Measurements from ENCODE around the gene ACVR1. TPM values are rescaled to one million over a fixed set of nuclear protein-coding genes. Genes with fewer than 3 reads are reported as not detected.

Gene ACVR1
- total and polyA plus RNA-seq, 2 experiments from 2014 or later, result 8.9 to 21.5 TPM

DNA sequence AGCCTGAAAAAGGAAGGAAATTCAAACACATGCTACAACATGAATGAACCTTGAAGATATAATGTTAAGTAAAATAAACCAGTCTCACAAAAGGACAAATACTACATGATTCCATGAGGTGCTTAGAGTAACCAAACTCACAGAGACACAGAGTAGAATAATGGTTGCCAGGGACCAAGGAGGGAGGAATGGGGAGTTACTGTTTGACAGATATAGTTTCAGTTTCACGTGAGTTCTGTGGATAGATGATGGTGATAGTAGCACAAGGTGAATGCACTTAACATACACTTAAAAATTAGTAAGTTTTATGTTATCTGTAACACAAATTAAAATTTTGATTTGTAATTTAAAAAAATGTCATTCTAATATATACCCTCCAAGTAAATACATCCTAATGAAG lies 140.6 kb downstream of the ACVR1 start:
- no peak overlapping the region for H3K27ac Mint-ChIP-seq
- H3K4me1 Mint-ChIP-seq, result no peaks in the 10 kb centered on the region

More for the DNA sequence above, 140.6 kb downstream of the ACVR1 start:
- DNase-seq (ENCODE audit: low spot score) (no peak), ATAC-seq (no peak)
- Mint-ChIP-seq H3K4me3 (no peak overlapping the region), H3K36me3 (ENCODE audit: low read depth) (peaks cover 49% of the 10 kb centered on the region), H3K27me3 (ENCODE audit: insufficient read depth, low read depth, poor library complexity) (peaks cover 2% of the 10 kb centered on the region), H3K9me3 (no peaks in the 10 kb centered on the region; the same call in 2 of the 3 replicates)
- 0 out of 2 replicates have a peak, but pooled peaks cover 5% of the 10 kb centered on the region for H3K9me2 ChIP-seq (ENCODE audit: insufficient read depth)
- H2AFZ ChIP-seq, result no peak overlapping the region
- TF ChIP-seq NANOG (IDR thresholded peaks at IDR 0.05; ENCODE audit: borderline replicate concordance) (no peak), CREB1 (CRISPR knock-in tag; IDR thresholded peaks at IDR 0.05; ENCODE audit: low read depth) (no peak), JUNB (IDR thresholded peaks at IDR 0.05; ENCODE audit: unreplicated experiment) (no peak), ZNF114 (CRISPR knock-in tag; IDR thresholded peaks at IDR 0.05) (no peak), ZNF331 (CRISPR knock-in tag; IDR thresholded peaks at IDR 0.05; ENCODE audit: low read depth) (no peak), STAT1 (IDR thresholded peaks at IDR 0.05; ENCODE audit: unreplicated experiment) (no peak), EZH2 (IDR thresholded peaks at IDR 0.05; ENCODE audit: low read depth, unreplicated experiment) (no peak)
- TF ChIP-seq, protein P1, sequence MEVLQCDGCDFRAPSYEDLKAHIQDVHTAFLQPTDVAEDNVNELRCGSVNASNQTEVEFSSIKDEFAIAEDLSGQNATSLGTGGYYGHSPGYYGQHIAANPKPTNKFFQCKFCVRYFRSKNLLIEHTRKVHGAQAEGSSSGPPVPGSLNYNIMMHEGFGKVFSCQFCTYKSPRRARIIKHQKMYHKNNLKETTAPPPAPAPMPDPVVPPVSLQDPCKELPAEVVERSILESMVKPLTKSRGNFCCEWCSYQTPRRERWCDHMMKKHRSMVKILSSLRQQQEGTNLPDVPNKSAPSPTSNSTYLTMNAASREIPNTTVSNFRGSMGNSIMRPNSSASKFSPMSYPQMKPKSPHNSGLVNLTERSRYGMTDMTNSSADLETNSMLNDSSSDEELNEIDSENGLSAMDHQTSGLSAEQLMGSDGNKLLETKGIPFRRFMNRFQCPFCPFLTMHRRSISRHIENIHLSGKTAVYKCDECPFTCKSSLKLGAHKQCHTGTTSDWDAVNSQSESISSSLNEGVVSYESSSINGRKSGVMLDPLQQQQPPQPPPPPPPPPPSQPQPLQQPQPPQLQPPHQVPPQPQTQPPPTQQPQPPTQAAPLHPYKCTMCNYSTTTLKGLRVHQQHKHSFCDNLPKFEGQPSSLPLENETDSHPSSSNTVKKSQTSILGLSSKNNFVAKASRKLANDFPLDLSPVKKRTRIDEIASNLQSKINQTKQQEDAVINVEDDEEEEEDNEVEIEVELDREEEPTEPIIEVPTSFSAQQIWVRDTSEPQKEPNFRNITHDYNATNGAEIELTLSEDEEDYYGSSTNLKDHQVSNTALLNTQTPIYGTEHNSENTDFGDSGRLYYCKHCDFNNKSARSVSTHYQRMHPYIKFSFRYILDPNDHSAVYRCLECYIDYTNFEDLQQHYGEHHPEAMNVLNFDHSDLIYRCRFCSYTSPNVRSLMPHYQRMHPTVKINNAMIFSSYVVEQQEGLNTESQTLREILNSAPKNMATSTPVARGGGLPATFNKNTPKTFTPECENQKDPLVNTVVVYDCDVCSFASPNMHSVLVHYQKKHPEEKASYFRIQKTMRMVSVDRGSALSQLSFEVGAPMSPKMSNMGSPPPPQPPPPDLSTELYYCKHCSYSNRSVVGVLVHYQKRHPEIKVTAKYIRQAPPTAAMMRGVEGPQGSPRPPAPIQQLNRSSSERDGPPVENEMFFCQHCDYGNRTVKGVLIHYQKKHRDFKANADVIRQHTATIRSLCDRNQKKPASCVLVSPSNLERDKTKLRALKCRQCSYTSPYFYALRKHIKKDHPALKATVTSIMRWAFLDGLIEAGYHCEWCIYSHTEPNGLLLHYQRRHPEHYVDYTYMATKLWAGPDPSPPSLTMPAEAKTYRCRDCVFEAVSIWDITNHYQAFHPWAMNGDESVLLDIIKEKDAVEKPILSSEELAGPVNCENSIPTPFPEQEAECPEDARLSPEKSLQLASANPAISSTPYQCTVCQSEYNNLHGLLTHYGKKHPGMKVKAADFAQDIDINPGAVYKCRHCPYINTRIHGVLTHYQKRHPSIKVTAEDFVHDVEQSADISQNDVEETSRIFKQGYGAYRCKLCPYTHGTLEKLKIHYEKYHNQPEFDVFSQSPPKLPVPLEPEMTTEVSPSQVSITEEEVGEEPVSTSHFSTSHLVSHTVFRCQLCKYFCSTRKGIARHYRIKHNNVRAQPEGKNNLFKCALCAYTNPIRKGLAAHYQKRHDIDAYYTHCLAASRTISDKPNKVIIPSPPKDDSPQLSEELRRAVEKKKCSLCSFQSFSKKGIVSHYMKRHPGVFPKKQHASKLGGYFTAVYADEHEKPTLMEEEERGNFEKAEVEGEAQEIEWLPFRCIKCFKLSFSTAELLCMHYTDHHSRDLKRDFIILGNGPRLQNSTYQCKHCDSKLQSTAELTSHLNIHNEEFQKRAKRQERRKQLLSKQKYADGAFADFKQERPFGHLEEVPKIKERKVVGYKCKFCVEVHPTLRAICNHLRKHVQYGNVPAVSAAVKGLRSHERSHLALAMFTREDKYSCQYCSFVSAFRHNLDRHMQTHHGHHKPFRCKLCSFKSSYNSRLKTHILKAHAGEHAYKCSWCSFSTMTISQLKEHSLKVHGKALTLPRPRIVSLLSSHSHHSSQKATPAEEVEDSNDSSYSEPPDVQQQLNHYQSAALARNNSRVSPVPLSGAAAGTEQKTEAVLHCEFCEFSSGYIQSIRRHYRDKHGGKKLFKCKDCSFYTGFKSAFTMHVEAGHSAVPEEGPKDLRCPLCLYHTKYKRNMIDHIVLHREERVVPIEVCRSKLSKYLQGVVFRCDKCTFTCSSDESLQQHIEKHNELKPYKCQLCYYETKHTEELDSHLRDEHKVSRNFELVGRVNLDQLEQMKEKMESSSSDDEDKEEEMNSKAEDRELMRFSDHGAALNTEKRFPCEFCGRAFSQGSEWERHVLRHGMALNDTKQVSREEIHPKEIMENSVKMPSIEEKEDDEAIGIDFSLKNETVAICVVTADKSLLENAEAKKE (CRISPR knock-in tag; IDR thresholded peaks at IDR 0.05), result no peak
- TF ChIP-seq, protein P2, sequence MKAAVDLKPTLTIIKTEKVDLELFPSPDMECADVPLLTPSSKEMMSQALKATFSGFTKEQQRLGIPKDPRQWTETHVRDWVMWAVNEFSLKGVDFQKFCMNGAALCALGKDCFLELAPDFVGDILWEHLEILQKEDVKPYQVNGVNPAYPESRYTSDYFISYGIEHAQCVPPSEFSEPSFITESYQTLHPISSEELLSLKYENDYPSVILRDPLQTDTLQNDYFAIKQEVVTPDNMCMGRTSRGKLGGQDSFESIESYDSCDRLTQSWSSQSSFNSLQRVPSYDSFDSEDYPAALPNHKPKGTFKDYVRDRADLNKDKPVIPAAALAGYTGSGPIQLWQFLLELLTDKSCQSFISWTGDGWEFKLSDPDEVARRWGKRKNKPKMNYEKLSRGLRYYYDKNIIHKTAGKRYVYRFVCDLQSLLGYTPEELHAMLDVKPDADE (IDR thresholded peaks at IDR 0.05), result no peak
- peaks cover 2% of the 10 kb centered on the region; the same call in 1 of the 2 replicates for H4K20me1 ChIP-seq (replicated peaks; ENCODE audit: insufficient read depth)
- no peak overlapping the region for H3K27ac ChIP-seq (ENCODE audit: low read depth)
- no peaks in the 10 kb centered on the region for H3K4me1 ChIP-seq (ENCODE audit: insufficient read depth)
- H3K4me3 ChIP-seq, result no peak overlapping the region
- H3K27me3 ChIP-seq (ENCODE audit: insufficient read depth), result no peaks in the 10 kb centered on the region
- H3K79me2 ChIP-seq (replicated peaks; ENCODE audit: insufficient read depth), result no peaks in the 10 kb centered on the region
- no peak overlapping the region for H3K4me2 ChIP-seq
- peaks cover 7% of the 10 kb centered on the region; the same call in 1 of the 2 replicates for H3K36me3 ChIP-seq (ENCODE audit: insufficient read depth)
- no peaks in the 10 kb centered on the region for H3F3A ChIP-seq (replicated peaks; ENCODE audit: low read depth)

All from GM23338 (cell line).